Vagina (tissue), 2 donors: ENCODE results near the gene PDK3.

ENCODE experiments used
- CTCF ChIP-seq, 3 experiments: fragments of 450-650 bp in 2 of 3; fragments of 200-600 bp in 1 of 3; sonication (generic) in 1 of 3; IDR thresholded peaks; one replicate each; pipeline ENCODE4 v1.5.1; 2017 to 2019; ENCODE audit warnings: antibody characterized with exemption in 3 of 3, mild to moderate bottlenecking in 2 of 3, moderate library complexity in 2 of 3
- POLR2A ChIP-seq, 2 donors: fragments of 450-650 bp; IDR thresholded peaks; one replicate each; pipeline ENCODE4 v1.6.1; 2017; ENCODE audit warnings: antibody characterized with exemption in 2 of 2, mild to moderate bottlenecking in 2 of 2, moderate library complexity in 2 of 2
- POLR2AphosphoS5 ChIP-seq, 2 donors: sonication (generic); formaldehyde crosslinking; IDR thresholded peaks; one replicate each; pipeline ENCODE4 v1.9.0; 2017; ENCODE audit warnings: antibody characterized with exemption in 2 of 2, mild to moderate bottlenecking in 2 of 2, low read depth in 1 of 2; ENCODE audit not compliant: insufficient read depth in 1 of 2

- TF ChIP-seq CTCF (IDR thresholded peaks at IDR 0.05) (no peak), POLR2AphosphoS5 (IDR thresholded peaks at IDR 0.05; ENCODE audit: insufficient read depth in 1 of 2, low read depth in 1 of 2) (no peak), POLR2A (IDR thresholded peaks at IDR 0.05) (no peak)
Measured at GRCh38 chrX:24553011-24553410, 87.9 kb downstream of the PDK3 start.
